GM19193 (cell line): ENCODE results near the gene MYLK4.
A peak's percentile ranks its signal among the peaks of the same experiment; 100 is the strongest.

Source experiments
- POLR2A ChIP-seq: IDR thresholded peaks from 4 replicates; pipeline ENCODE4 v1.6.1; 2011; ENCODE audit not compliant: insufficient read depth, insufficient read length; ENCODE audit errors: extremely low read depth

The MYLK4 gene

DNA sequence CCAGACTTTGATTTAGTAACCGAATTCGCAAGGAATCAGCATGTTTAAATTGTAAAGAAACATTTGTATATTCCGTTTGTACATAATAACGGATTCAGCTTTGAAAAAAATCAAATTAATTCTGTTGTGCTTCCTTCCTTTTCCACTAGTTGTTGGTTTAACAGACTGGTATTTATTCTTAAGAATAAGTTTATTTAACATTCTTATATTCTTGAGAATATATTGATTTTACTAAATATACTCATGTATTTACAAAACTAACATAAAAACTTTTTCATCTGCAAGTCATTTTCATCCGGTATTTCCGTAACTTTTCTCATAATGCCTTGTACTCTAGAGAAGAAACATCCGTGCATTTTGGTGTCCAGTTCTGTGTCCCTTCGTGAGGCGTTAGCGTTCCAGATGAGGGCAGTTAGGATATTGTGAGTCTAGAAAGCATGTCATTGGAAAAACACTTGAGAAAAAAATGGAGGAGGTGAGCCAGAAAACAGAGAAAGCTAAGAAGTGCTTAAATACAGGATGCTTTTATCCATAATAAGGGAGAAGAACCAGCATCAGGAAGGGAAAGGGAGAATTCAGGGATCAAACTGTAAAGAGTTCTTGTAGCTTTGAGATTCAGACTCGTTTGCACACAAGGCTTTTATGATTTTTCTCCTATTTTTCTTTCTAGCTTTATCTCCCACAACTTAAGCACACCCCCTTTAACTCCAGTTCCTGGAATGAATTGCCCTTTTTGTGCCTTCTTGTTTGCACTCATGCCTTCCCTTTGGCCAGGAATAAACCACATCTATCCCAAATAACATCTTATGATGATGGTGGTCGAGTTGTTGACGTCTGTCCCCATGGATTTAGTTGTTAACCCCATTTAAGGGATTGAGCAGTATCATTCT is 16.3 kb upstream of the MYLK4 start:
- no peak for TF ChIP-seq POLR2A

DNA sequence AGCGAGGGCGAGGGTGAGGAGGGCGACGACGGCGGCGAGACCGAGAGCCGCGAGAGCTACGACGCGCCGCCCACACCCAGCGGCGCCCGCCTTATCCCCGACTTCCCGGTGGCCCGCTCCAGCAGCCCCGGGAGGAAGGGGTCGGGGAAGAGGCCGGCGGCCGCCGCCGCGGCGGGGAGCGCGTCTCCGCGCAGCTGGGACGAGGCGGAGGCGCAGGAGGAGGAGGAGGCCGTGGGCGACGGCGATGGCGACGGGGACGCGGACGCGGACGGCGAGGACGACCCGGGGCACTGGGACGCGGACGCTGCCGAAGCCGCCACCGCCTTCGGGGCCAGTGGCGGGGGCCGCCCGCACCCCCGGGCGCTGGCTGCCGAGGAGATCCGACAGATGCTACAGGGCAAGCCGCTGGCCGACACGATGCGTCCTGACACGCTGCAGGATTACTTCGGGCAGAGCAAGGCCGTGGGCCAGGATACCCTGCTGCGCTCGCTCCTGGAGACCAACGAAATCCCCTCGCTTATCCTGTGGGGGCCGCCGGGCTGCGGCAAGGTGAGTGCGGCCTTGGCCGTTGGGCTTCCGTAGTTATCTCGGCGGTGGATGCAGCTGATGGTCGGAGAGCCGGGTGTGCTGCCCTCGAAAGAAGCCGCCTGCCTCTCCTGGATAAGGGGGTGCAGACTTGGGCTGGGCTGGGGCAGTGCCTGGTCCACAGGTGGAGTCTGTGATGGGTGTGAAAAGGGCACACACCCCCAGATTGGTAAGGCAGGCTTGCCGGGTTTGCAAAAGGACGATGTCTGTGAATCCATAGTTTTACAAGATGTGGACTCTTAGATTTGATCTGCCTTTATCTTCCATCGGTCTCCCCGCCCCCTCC is 15.4 kb upstream of the MYLK4 start:
- TF ChIP-seq POLR2A, result peak; percentile 6

DNA sequence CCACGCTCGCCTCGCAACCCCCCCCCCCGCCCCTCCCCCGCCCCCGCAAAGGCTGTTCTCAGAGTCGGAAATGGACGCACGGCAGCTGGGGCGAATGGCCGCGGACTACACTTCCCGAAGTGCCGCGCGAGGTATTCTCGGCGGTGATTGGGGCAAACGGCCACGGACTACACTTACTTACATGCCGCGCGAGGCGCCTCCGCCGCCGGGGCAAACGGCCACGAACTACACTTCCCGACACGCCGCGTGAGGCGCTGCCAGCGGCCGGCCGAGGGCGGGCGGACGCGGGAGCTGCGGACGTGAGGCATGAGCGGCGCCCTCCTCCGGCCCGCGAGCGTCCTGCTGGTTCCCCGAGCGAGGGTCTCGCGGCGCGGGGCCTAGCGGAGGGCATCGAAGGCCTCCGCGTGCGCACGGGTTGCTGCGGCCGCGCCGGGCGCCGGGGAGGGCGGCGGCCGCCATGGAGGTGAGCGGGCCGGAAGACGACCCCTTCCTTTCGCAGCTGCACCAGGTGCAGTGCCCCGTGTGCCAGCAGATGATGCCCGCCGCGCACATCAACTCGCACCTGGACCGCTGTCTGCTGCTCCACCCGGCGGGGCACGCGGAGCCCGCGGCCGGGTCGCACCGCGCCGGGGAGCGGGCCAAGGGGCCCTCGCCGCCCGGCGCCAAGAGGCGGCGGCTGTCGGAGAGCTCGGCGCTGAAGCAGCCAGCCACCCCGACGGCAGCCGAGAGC is 14.6 kb upstream of the MYLK4 start, which contains the start of gene WRNIP1:
TSS of gene WRNIP1 (plus strand) at position 228 of the 730 bp plus-strand sequence. CDS start at position 458, 230 bp downstream.
- TF ChIP-seq POLR2A, result peak; percentile 59

DNA sequence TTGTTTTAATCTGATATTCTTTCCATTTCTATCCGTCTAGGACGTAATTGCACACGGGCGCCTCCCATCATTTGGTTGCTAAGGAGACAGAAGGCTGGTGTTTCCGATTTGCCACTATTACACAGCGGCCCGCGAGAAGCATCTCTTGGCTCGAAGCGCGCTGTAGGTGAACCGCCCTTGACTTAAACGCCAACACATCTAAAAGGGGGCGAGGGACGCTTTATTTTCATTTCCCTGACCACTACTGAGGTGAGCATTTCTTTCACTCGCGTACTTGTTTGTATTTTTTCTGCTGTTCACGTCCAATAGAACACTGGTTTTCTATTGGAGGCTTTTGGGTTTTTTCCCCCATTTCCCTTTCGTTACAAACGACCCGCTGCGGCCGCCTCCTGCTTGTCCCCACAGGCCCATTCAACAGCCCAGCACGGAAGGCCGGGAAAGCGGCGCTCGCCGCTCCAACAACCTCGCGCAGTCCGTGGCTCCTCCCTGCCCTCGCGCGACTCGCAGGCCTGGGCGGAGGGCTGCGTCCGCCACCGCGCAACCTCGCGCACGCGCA is 14.0 kb upstream of the MYLK4 start:
- peak; percentile 83 for TF ChIP-seq POLR2A

DNA sequence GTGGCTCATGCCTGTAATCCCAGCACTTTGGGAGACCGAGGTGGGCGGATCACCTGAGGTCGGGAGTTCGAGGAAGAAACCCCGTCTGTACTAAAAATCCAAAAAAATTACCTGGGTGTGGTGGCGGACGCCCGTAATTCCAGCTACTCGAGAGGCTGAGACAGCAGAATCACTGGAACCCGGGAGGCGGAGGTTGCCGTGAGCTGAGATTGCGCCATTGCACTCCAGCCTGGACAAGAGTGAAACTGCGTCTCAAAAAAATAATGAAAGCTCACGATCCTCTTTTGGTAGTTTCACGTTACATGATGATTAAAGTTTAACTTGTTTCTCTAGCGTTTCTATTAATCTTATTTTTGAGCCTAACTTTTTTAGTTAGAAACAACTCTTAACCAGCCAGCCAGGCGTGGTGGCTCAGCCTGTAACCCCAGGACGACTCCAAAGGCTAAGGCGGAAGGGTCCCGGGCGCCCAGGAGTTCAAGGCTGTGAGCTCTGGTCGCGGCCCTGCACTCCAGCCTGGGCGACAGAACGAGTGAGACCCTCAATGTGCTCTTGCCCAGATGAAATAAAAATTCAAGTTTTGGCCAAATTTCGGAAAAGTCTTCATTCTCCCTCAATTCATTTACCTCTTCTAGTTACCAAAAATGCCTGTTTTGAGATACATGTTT is 13.3 kb upstream of the MYLK4 start:
- no peak for TF ChIP-seq POLR2A

DNA sequence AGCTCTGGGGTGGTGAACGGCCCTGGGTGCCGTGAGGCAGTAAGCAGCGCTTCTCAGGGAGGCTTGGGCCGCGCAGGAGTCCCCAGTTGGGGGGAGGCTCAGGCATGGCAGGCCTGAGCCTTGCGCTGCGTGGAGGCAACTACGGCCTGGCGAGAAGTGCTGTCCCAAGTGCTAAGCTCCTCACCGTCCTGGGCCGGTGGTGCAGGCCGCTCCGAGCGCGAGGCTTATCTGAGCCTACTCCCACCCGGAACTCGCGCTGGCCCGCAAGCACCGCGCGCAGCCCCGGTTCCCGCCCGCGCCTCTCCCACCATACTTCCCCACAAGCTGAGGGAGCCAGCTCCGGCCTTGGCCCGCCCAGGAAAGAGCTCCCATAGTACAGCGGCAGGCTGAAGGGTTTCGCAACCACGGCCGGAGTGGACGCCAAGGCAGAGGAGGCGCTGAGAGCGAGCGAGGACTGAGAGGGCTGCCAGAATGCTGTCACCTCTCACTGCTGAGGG is 12.7 kb upstream of the MYLK4 start:
- TF ChIP-seq POLR2A, result no peak

DNA sequence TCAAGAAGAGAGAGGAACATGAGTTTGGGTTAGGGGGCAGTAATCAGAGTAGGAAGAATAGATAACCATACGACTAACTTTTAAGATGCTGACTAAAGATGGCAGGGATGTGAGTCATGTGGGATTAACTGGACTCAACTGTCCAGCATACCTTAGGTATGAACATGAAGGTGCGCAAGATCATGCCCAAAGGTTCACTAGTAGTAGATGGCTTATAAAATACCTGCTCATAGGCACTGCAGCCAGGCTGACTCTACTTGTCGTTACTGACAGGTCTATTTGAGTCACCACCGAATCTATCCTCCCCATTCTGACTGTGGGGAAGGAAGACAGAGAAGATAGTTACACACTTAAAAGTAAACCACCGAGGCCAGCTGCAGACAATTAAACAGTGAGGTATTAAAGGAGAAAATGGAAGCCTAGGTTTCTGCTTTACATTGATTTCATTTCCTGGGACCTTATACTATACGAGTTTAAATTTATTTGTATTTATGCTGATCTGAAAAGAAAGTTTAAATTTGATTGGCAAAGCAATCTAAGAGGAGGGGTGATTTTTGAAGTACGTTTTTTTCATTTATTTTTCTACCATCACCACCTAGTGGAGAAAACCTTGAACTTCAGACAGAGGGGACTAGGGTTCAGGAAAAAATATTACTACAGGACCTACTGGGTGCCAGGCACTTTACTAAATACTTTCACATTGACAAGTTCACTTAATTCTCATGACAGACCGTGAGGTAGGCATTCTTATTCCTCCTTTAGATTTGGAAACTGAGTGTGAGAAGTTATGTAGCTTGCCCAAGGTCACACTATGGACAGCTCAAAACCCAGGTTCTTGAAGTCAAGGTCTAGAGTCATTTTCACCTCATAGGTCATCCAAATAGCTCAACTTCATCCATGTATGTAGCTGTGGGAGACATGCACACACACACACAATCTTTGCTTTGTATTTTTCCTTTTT is 10.4 kb upstream of the MYLK4 start:
- TF ChIP-seq POLR2A, result no peak

DNA sequence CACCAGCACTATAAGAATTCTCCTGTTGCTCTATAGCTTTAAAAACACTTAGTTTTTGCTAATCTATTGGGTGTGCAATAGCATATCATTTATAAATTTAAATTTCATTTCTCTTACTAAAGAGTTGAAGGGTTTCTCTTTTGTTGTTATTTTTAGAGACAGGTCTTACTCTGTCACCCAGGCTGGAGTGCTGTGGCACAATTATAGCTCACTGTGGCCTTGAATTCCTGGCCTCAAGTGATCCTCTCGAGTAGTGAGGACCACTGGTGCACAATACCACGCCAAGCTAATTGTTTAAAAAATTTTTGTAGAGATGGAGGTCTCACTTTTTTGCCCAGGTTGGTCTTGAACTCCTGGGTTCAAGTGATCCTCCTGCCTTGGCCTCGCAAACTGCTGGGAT is 8.3 kb upstream of the MYLK4 start:
- no peak for TF ChIP-seq POLR2A

DNA sequence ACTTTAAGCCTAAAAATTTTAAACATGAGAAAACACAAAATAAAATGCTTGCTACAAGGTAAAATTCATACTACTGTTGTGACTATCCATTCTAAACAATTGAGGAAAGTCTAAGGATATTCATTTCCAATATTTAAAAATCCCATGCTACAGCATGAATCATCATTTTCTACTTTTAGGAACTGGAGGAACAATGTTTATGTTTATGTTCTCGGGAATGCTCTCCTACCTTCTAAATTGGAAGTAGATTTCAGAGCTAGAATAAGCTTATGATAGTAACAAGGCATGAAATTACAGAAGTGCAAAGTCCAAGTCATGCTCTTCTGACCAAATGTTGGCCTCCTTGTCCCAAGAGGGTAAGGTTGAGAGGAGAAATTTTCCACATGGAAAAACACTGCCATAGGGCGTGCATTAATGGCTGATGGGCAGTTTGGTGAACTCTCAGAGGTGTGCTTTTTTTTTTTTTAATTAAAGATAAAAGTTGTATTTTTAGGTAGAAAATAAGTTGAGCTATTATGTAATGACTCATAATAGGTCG is 6.0 kb upstream of the MYLK4 start:
- TF ChIP-seq POLR2A, result no peak

DNA sequence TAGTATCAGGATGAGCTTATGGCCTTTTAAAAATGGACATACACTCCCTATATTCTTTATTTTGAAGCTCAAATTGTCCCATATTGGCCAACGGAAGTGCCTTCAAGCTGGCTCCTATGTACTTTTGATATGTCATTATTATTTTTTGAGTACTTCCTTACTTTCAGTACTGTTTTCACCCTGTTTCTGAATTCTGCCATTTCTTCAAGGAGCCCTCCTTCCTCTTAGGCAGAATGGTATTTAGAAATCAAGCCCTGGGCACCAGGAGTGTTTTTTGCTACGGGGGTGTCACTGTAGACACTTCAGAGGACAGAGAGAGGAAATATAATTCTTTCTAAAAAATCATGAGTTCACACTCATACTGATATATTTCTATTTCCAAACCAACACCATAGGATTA is 5.5 kb upstream of the MYLK4 start:
- TF ChIP-seq POLR2A, result no peak

DNA sequence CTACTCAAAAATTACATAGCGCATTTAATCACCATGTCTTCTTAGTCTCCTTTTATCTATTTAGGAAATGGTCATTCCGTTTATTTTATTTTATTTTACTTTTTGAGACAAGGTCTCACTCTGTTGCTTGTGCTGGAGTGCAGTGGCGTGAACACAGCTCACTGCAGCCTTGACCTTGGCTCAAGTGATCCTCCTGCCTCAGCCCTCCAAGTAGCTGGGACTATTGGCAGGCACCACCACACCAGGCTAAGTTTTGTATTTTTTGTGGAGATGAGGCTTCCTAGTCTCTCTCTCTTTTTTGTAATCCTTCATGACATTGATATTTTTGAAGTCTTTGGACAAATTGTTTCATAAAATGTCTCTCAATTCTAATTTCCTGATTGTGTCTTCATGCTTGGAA is 4.7 kb upstream of the MYLK4 start:
- no peak for TF ChIP-seq POLR2A

DNA sequence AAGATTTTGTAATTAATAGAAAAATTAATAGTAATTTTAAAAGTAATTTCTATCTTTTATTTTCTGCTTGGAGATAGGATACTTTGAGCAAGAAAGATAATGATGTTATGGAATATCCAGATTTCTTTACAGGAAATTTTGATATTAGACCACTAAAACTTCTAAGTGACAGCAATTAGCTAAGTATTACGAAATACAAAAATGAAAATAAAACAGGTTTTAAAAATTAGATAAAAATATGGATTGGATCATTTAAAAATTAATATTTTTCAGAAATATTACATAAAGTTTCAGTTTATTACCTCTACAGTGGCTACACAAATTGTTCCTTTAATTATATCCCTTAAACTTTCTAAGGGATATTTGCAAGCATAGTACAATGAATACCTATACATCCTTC is 4.2 kb upstream of the MYLK4 start:
- TF ChIP-seq POLR2A, result no peak

DNA sequence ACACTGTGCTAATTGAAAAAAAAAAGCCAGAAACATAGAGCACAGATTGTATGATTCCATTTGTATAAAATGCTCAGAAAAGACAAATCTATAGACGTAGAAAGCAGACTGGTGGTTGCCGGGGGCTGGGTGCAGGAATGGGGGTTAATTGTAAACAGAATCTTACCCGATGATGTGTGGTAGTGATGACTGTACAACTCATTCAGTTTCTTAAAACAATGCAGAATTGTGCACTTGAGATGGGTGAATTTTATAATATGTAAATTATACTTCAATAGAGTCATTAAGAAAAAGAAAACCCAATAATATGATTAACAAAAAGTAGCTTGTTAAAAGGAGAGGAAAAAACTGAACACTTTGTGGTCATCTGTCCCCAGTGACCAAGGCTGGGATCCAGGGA is 3.7 kb upstream of the MYLK4 start:
- no peak for TF ChIP-seq POLR2A
